Liver (tissue), 9 donors: Measurements from ENCODE around the gene RDH11. TPM values are rescaled to one million over a fixed set of nuclear protein-coding genes. Genes with fewer than 3 reads are reported as not detected.
A peak's percentile ranks its signal among the peaks of the same experiment; 100 is the strongest.

Experiments used
- DNase-seq: peaks from one replicate; pipeline ENCODE4 v3.0.0-alpha.2; 2017; ENCODE audit warnings: low spot score
- H3K27ac ChIP-seq, 2 donors: one replicate each; pipeline ENCODE4 v1.7.0; 2013; ENCODE audit warnings: inconsistent platforms in 2 of 2, low read length in 2 of 2, control low read depth in 1 of 2, low read depth in 1 of 2, mild to moderate bottlenecking in 1 of 2
- H3K27me3 ChIP-seq, 4 donors: one replicate each; pipeline versions ENCODE4 v1.6.1 to v1.7.0; 2013; ENCODE audit warnings: low read length in 3 of 4, inconsistent platforms in 1 of 4, mild to moderate bottlenecking in 1 of 4, moderate library complexity in 1 of 4; ENCODE audit not compliant: control insufficient read depth in 4 of 4, insufficient read depth in 4 of 4
- H3K36me3 ChIP-seq, 4 donors: one replicate each; pipeline versions ENCODE4 v1.6.1 to v1.7.0; 2013; ENCODE audit warnings: low read length in 3 of 4, mild to moderate bottlenecking in 3 of 4, low read depth in 1 of 4, moderate library complexity in 1 of 4; ENCODE audit not compliant: control insufficient read depth in 4 of 4, insufficient read depth in 3 of 4
- H3K4me1 ChIP-seq, 4 donors: one replicate each; pipeline versions ENCODE4 v1.6.1 to v1.7.0; 2013; ENCODE audit warnings: low read length in 3 of 4, mild to moderate bottlenecking in 3 of 4, moderate library complexity in 1 of 4; ENCODE audit not compliant: control insufficient read depth in 4 of 4, insufficient read depth in 4 of 4
- H3K4me3 ChIP-seq, 3 donors: one replicate each; pipeline versions ENCODE4 v1.6.1 to v1.7.0; 2013; ENCODE audit warnings: low read length in 3 of 3, control low read depth in 1 of 3, low read depth in 1 of 3, mild to moderate bottlenecking in 1 of 3
- H3K9ac ChIP-seq, 2 donors: one replicate each; pipeline ENCODE4 v1.7.0; 2013; ENCODE audit warnings: low read length in 2 of 2, mild to moderate bottlenecking in 2 of 2, moderate library complexity in 2 of 2, control low read depth in 1 of 2, low read depth in 1 of 2
- H3K9me3 ChIP-seq, 4 donors: one replicate each; pipeline versions ENCODE4 v1.6.1 to v1.7.0; 2013; ENCODE audit warnings: low read length in 3 of 4; ENCODE audit not compliant: control insufficient read depth in 4 of 4
- GABPA ChIP-seq, 2 donors: IDR thresholded peaks in 1 of 2; conservative IDR thresholded peaks in 1 of 2; 2 replicates each; pipeline ENCODE4 v1.6.1; 2016; ENCODE audit warnings: antibody characterized with exemption in 2 of 2, mild to moderate bottlenecking in 1 of 2, moderate library complexity in 1 of 2
- HNF4A ChIP-seq, 2 donors: conservative IDR thresholded peaks; 2 replicates each; pipeline ENCODE4 v1.6.1; 2016; ENCODE audit warnings: antibody characterized with exemption in 2 of 2, mild to moderate bottlenecking in 2 of 2
- HNF4G ChIP-seq: IDR thresholded peaks from 2 replicates; pipeline ENCODE4 v1.6.1; 2016; ENCODE audit warnings: antibody characterized with exemption
- SP1 ChIP-seq: IDR thresholded peaks from 2 replicates; pipeline ENCODE4 v1.6.1; 2018; ENCODE audit warnings: antibody characterized with exemption, mild to moderate bottlenecking
- TAF1 ChIP-seq: conservative IDR thresholded peaks from 2 replicates; pipeline ENCODE4 v1.6.1; 2016; ENCODE audit warnings: antibody characterized with exemption, mild to moderate bottlenecking
- YY1 ChIP-seq: IDR thresholded peaks from 2 replicates; pipeline ENCODE4 v1.6.1; 2016; ENCODE audit warnings: antibody characterized with exemption, mild to moderate bottlenecking
- WGBS: extraction: QIAGEN DNeasy Blood & Tissue Kit; methylation state at CpG from one replicate; pipeline ENCODE4 v1.1.7; 2013; 5-methylcytosine and 5-hydroxymethylcytosine counted together
- polyA plus RNA-seq, 2 donors: library from polyadenylated mRNA; stranded (reverse) in 1 of 2; unstranded in 1 of 2; fragments of 200-250 nt in 1 of 2; fragments of >200 nt in 1 of 2; fragmentation: Nextera tagmentation in 1 of 2; extraction: Ambion mirVana in 1 of 2; gene quantifications; one replicate each; pipeline versions ENCODE4 v1.2.1 to v1.2.3, GENCODE V29; 2013 to 2015
- total RNA-seq, 2 donors: library from RNA; depleted of rRNA; stranded (reverse); fragments of >200 nt; gene quantifications; one replicate each; pipeline ENCODE4 v1.2.3, GENCODE V29; 2014
- TF ChIP-seq, protein P1 (sequence below): IDR thresholded peaks from 2 replicates; pipeline ENCODE4 v1.6.1; 2016; ENCODE audit warnings: antibody characterized with exemption, mild to moderate bottlenecking
- TF ChIP-seq, protein P2 (sequence below): fragments of 150-350 bp; IDR thresholded peaks from 2 replicates; pipeline ENCODE4 v1.5.1; 2017; ENCODE audit warnings: improper control_type of control experiment, low read depth, low read length; ENCODE audit not compliant: missing input control
- TF ChIP-seq, protein P3 (sequence below): IDR thresholded peaks from 2 replicates; pipeline ENCODE4 v1.6.1; 2016; ENCODE audit warnings: antibody characterized with exemption
- donor health status: healthy.
- donor health status: healthy.
- donor health status: healthy.
- donor health status: healthy.
- donor health status: healthy.

The RDH11 gene, protein sequence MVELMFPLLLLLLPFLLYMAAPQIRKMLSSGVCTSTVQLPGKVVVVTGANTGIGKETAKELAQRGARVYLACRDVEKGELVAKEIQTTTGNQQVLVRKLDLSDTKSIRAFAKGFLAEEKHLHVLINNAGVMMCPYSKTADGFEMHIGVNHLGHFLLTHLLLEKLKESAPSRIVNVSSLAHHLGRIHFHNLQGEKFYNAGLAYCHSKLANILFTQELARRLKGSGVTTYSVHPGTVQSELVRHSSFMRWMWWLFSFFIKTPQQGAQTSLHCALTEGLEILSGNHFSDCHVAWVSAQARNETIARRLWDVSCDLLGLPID
- total RNA-seq (100 to 1,000 TPM; 173 to 174 TPM), polyA plus RNA-seq (100 to 1,000 TPM in 1 of 2 donors, 10 to 100 TPM in 1; 99.7 to 102 TPM)

DNA sequence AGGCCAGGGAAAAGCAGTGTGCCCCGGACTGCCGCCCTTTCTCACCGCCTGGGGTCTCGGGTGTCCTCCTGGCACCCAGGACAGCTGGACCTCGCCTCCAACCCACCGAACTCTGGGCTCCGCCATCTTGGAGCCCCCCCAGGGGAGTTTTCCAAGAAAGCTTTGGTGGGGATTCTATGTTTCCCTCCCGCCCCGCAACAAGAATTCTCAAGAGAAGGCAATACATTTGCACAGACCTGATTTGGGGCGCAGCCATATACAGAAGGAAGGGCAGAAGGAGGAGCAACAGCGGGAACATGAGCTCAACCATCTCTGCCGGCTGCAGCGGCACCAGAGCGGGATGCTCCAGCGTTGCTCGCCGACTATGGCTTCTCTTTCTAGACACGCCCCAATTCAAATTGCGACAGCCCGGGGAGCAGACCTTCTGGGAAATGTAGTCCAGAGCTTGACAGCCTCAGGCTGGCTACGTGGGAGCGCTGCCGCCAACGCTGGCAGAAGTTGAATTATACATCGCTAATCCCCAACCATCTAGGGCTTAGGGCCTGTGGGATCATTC, at the start of gene RDH11:
TSS of gene RDH11 (minus strand) at position 371 of the 556 bp plus-strand sequence. CDS start at position 310, 61 bp downstream.
- WGBS: under 1% methylated on average over 25 of the region's 25 CpGs
- H3K4me1 ChIP-seq: peaks cover 0 to 34% (median 4%) of the 10 kb centered on the region in 4 donors
- peaks cover 3 to 19% (median 12%) of the 10 kb centered on the region in 4 donors for H3K36me3 ChIP-seq
- H3K27me3 ChIP-seq: no peaks in the 10 kb centered on the region
- H3K4me3 ChIP-seq: peak within 1 kb of the TSS; percentile 89 to 99 (median 90)
- TF ChIP-seq YY1: peak; percentile 87
- TF ChIP-seq SP1: peak; percentile 35
- TF ChIP-seq TAF1: peak; percentile 71
- TF ChIP-seq, protein P1, sequence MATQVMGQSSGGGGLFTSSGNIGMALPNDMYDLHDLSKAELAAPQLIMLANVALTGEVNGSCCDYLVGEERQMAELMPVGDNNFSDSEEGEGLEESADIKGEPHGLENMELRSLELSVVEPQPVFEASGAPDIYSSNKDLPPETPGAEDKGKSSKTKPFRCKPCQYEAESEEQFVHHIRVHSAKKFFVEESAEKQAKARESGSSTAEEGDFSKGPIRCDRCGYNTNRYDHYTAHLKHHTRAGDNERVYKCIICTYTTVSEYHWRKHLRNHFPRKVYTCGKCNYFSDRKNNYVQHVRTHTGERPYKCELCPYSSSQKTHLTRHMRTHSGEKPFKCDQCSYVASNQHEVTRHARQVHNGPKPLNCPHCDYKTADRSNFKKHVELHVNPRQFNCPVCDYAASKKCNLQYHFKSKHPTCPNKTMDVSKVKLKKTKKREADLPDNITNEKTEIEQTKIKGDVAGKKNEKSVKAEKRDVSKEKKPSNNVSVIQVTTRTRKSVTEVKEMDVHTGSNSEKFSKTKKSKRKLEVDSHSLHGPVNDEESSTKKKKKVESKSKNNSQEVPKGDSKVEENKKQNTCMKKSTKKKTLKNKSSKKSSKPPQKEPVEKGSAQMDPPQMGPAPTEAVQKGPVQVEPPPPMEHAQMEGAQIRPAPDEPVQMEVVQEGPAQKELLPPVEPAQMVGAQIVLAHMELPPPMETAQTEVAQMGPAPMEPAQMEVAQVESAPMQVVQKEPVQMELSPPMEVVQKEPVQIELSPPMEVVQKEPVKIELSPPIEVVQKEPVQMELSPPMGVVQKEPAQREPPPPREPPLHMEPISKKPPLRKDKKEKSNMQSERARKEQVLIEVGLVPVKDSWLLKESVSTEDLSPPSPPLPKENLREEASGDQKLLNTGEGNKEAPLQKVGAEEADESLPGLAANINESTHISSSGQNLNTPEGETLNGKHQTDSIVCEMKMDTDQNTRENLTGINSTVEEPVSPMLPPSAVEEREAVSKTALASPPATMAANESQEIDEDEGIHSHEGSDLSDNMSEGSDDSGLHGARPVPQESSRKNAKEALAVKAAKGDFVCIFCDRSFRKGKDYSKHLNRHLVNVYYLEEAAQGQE: peak; percentile 32
- no peak for TF ChIP-seq HNF4A (conservative IDR thresholded peaks at IDR 0.05)
- H3K9ac ChIP-seq: peak within 1 kb of the TSS; percentile 21 to 98
- H3K9me3 ChIP-seq: no peaks in the 10 kb centered on the region
- DNase-seq: peak; percentile 84
- H3K27ac ChIP-seq: peak within 1 kb of the TSS; percentile 88 to 98

DNA sequence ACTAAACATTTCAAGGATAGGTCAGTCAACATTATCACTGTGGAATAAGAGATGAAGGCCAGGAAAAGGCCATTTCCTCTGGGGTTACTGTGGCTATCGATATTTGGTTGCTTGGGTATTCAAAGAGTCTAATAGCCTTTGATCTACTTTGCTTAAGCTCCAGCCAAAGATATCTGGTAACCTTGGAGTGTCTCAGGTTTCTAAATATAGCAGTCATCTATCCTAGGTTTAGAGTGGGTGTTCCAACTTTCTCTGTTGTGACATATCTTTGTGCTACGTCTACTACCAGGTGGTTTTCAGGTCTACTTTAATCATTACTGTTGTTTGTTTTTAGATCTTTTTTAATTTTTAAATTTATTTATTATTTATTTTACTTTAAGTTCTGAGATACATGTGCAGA, 48.5 kb upstream of the RDH11 start:
- H3K36me3 ChIP-seq: peaks cover 0 to 16% (median 9%) of the 10 kb centered on the region in 4 donors
- no peak overlapping the region for H3K27ac ChIP-seq
- no peak overlapping the region for H3K4me3 ChIP-seq
- H3K27me3 ChIP-seq: no peaks in the 10 kb centered on the region
- no peak for DNase-seq
- 76% methylated on average over 2 of the region's 2 CpGs for WGBS
- TF ChIP-seq SP1 (no peak), HNF4G (no peak), GABPA (IDR thresholded peaks at IDR 0.05 in 1 of 2, conservative IDR thresholded peaks at IDR 0.05 in 1 of 2) (no peak), YY1 (no peak)
- TF ChIP-seq, protein P2, sequence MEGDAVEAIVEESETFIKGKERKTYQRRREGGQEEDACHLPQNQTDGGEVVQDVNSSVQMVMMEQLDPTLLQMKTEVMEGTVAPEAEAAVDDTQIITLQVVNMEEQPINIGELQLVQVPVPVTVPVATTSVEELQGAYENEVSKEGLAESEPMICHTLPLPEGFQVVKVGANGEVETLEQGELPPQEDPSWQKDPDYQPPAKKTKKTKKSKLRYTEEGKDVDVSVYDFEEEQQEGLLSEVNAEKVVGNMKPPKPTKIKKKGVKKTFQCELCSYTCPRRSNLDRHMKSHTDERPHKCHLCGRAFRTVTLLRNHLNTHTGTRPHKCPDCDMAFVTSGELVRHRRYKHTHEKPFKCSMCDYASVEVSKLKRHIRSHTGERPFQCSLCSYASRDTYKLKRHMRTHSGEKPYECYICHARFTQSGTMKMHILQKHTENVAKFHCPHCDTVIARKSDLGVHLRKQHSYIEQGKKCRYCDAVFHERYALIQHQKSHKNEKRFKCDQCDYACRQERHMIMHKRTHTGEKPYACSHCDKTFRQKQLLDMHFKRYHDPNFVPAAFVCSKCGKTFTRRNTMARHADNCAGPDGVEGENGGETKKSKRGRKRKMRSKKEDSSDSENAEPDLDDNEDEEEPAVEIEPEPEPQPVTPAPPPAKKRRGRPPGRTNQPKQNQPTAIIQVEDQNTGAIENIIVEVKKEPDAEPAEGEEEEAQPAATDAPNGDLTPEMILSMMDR: no peak
- TF ChIP-seq, protein P3, sequence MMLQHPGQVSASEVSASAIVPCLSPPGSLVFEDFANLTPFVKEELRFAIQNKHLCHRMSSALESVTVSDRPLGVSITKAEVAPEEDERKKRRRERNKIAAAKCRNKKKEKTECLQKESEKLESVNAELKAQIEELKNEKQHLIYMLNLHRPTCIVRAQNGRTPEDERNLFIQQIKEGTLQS: no peak
- H3K9me3 ChIP-seq: no peaks in the 10 kb centered on the region
- no peak overlapping the region for H3K9ac ChIP-seq
- peaks cover 0 to 5% (median under 1%) of the 10 kb centered on the region in 4 donors for H3K4me1 ChIP-seq
